ENCODE measurements around the gene COG2. TPM values are rescaled to one million over a fixed set of nuclear protein-coding genes. Genes with fewer than 3 reads are reported as not detected.
"Not testable (repeated sequence)": the region's sequence is repeated elsewhere in the genome, so short reads cannot be mapped to it uniquely, and the experiment has no call there.

COG2 gene
- polyA plus RNA-seq, 4 donors, result 31.5 to 37.9 (median 33.3) TPM

GRCh38 chr1:230711245-230711644 lies 69.0 kb downstream of the COG2 start:
- DNase-seq (ENCODE audit: low read depth in 4 of 4, low spot score in 3 of 4), result no peak

- no peak for DNase-seq (ENCODE audit: low read depth in 4 of 4, low spot score in 3 of 4)
These were observed 70.2 kb downstream of the COG2 start for GRCh38 chr1:230712470-230712942.

- no peak for DNase-seq (ENCODE audit: low read depth in 4 of 4, low spot score in 3 of 4)
These were observed 70.9 kb downstream of the COG2 start for GRCh38 chr1:230713138-230713537.

GRCh38 chr1:230713547-230713914 lies 71.2 kb downstream of the COG2 start:
- no peak for DNase-seq (ENCODE audit: low read depth in 4 of 4, low spot score in 3 of 4)

- no peak for DNase-seq (ENCODE audit: low read depth in 4 of 4, low spot score in 3 of 4)
These were observed 71.9 kb downstream of the COG2 start, which contains the start of gene AGT for GRCh38 chr1:230713915-230714764. AGT (minus strand) TSS chr1:230714122; CDS start chr1:230710823, 3,299 bp downstream.

GRCh38 chr1:230715510-230715909 lies 73.2 kb downstream of the COG2 start:
- DNase-seq (ENCODE audit: low read depth in 4 of 4, low spot score in 3 of 4), result no peak

- DNase-seq (ENCODE audit: low read depth in 4 of 4, low spot score in 3 of 4), result not testable (repeated sequence)
These were observed 74.2 kb downstream of the COG2 start for GRCh38 chr1:230716453-230716852.

GRCh38 chr1:230717251-230717650 lies 75.0 kb downstream of the COG2 start:
- DNase-seq (ENCODE audit: low read depth in 4 of 4, low spot score in 3 of 4), result no peak

- DNase-seq (ENCODE audit: low read depth in 4 of 4, low spot score in 3 of 4), result not testable (repeated sequence)
These were observed 79.7 kb downstream of the COG2 start for GRCh38 chr1:230721849-230722522.

GRCh38 chr1:230725256-230726012 lies 83.2 kb downstream of the COG2 start:
- no peak for DNase-seq (ENCODE audit: low read depth in 4 of 4, low spot score in 3 of 4)

- no peak for DNase-seq (ENCODE audit: low read depth in 4 of 4, low spot score in 3 of 4)
These were observed 86.6 kb downstream of the COG2 start for GRCh38 chr1:230728710-230729392.

- DNase-seq (ENCODE audit: low read depth in 4 of 4, low spot score in 3 of 4), result no peak
These were observed 88.7 kb downstream of the COG2 start for GRCh38 chr1:230730977-230731376.

- DNase-seq (ENCODE audit: low read depth in 4 of 4, low spot score in 3 of 4), result no peak
These were observed 93.2 kb downstream of the COG2 start for GRCh38 chr1:230735447-230735846.

- no peak for DNase-seq (ENCODE audit: low read depth in 4 of 4, low spot score in 3 of 4)
These were observed 95.5 kb downstream of the COG2 start for GRCh38 chr1:230737622-230738262.

GRCh38 chr1:230739564-230740290 lies 97.4 kb downstream of the COG2 start:
- DNase-seq (ENCODE audit: low read depth in 4 of 4, low spot score in 3 of 4), result no peak

Data from right renal pelvis (tissue), 4 donors.